ENCODE measurements around the gene IGIP. TPM values are rescaled to one million over a fixed set of nuclear protein-coding genes. Genes with fewer than 3 reads are reported as not detected.
A peak's percentile ranks its signal among the peaks of the same experiment; 100 is the strongest.
"Not testable (repeated sequence)": the region's sequence is repeated elsewhere in the genome, so short reads cannot be mapped to it uniquely, and the experiment has no call there.

The IGIP gene
- total RNA-seq, 4 donors from 2014 or later: 8.4 to 21.3 (median 16.8) TPM

DNA sequence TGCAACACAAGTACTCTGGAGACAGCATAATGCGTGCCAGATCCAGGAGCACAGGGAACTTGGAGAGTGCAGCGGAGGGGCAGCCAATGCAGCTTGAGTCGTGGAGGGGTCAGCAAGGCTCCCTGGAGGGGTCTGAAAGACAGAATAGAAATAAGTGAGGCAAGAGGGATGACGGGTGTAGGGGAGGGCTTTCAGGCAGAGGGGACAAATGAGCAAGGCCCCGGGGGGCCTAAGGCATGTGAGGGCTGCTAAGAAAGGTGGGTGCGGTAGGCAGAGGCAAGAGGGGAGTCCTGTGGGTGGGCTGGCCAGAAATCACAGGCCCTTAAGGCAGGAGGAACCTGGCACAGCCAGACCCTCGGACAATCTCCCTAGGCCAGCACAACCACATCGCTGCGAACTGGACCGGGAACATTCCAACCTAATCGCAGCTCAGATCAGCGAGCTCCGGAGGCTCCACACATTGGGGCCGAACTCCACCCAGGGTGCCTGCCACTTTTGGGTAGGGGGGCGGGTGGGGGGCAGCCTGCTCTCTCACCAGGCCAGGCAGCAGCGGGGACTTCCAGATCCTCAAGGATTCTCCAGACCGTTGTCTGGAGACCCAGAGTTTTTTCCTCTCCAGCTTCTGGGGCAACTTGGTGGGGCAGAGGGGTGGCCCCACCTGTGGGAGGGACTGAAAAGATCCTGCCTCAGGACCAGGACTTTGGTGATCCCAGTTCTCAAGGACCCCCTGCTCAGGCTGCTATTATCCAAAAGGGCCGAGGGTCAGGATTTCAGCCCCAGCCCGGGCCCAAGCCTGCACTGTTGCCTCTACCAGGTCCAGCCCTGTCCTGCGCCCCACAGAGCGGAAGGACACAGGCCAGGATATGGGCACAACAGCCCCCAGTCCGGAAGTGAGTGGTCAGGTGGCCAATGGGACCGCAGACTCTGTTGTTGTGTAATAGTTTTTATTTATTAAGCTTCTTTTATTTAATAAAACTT, 26.6 kb downstream of the IGIP start:
- no peak for DNase-seq (ENCODE audit: low spot score)
- TF ChIP-seq, protein P1, sequence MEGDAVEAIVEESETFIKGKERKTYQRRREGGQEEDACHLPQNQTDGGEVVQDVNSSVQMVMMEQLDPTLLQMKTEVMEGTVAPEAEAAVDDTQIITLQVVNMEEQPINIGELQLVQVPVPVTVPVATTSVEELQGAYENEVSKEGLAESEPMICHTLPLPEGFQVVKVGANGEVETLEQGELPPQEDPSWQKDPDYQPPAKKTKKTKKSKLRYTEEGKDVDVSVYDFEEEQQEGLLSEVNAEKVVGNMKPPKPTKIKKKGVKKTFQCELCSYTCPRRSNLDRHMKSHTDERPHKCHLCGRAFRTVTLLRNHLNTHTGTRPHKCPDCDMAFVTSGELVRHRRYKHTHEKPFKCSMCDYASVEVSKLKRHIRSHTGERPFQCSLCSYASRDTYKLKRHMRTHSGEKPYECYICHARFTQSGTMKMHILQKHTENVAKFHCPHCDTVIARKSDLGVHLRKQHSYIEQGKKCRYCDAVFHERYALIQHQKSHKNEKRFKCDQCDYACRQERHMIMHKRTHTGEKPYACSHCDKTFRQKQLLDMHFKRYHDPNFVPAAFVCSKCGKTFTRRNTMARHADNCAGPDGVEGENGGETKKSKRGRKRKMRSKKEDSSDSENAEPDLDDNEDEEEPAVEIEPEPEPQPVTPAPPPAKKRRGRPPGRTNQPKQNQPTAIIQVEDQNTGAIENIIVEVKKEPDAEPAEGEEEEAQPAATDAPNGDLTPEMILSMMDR (IDR thresholded peaks at IDR 0.05): no peak
- ATAC-seq (ENCODE audit: low FRiP score): no peak

DNA sequence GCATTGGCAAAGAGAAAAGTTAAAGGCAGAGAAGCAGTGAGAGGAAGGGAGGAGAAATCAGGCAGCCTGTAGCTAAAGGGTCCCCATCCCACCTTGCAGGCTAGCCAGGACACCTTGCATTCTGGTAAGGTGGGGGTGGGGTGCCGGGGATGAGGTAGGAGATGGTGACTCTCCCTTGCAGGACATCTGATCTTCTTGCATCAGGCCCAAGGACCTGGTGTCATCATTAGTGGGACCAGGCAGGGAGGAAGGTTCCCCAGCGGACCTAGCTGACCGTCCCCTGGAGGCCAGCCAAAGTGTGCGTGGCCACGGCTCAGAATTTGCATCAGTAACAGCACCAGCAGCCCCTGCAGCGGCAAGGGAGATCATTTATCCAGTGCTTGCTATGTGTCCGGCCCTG, 27.5 kb downstream of the IGIP start:
- ATAC-seq (ENCODE audit: low FRiP score): no peak
- TF ChIP-seq, protein P1 (IDR thresholded peaks at IDR 0.05): no peak
- DNase-seq (ENCODE audit: low spot score): no peak

DNA sequence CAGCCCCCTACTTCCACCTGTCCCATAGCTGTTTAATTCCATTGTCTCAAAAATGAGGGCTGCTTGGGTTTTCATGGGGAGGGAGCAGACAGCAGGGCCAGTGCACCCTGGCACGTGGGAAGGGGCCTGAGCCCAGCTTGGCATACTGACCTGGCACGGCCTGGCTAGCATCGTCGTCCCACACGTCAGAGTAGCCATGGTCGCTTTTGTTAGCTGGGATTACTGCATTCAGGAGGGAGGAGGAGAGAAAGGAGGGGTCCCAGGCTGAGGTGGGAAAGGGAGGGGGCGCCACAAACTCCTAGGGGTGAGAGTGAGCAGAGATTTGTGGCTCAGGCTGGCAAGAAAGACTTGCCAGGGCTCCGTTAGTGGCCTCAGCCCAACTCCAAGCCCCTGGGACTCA, 28.2 kb downstream of the IGIP start:
- DNase-seq (ENCODE audit: low spot score) (no peak), ATAC-seq (ENCODE audit: low FRiP score) (no peak)
- TF ChIP-seq, protein P1 (IDR thresholded peaks at IDR 0.05): no peak

DNA sequence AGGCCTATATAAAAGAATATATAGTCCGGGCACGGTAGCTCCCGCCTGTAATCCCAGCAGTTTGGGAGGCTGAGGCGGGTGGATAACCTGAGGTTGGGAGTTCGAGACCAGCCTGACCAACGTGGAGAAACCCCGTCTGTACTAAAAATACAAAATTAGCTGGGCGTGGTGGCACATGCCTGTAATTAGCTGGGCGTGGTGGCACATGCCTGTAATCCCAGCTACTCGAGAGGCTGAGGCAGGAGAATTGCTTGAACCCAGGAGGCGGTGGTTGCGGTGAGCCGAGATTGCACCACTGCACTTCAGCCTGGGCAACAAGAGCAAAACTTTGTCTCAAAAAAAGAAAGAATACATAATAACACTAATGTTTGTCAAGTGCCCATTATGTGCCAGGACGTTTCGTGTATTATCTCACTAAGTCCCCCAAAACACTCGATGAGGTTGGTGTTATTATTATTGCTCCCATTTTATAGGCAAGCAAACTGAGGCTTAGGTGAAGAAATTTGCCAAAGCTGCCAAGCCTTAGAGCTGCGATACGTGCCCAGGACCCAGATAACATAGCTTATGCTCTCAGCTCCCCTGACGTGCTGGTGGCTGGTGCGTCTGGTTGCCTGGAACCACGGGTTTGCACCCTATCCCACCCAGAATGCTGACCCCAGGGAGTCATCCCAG, 29.1 kb downstream of the IGIP start:
- ATAC-seq (ENCODE audit: low FRiP score): not testable (repeated sequence)

DNA sequence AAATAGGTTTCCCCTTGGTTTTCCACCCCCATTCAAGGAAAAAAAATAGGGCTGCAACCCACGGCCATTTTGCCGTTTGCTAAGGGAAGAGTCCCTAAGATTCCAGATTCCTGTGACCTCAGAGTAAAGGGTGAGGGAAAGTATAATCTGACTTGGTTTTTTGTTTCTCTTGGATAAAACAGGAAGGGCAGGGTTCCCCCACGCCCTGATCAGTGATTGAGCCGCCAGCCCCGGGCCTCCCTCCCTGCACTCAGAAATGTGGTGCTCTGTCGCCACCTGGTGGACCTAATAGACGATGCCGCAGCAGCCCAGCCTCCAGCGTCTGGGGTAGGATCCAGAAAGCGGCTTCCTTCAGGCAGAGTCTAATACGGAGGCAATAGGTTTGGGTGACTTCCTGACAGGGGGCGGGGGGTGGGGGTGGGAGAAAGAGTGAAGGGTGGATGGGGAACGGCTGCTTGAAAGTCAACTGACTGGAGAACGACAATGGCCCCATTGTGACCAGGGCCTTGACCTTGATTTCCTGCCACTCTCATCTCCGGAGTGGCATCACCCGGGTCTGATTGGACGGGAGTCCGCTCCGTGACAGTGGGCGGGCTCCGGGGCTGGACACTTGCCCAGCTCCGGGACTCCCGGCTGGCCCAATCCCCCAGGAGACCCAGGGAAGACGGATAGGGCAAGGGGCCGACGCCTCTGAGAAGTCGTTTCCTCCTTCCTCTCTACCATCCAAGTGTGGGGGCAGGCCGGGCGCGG, 31.5 kb downstream of the IGIP start:
- ATAC-seq (ENCODE audit: low FRiP score) (peak; percentile 96), DNase-seq (ENCODE audit: low spot score) (peak; percentile 89)
- TF ChIP-seq, protein P1 (IDR thresholded peaks at IDR 0.05): peak in 2 of 3 donors; percentile 65 to 90

More for the DNA sequence above, 29.1 kb downstream of the IGIP start:
- DNase-seq (ENCODE audit: low spot score): not testable (repeated sequence)

DNA sequence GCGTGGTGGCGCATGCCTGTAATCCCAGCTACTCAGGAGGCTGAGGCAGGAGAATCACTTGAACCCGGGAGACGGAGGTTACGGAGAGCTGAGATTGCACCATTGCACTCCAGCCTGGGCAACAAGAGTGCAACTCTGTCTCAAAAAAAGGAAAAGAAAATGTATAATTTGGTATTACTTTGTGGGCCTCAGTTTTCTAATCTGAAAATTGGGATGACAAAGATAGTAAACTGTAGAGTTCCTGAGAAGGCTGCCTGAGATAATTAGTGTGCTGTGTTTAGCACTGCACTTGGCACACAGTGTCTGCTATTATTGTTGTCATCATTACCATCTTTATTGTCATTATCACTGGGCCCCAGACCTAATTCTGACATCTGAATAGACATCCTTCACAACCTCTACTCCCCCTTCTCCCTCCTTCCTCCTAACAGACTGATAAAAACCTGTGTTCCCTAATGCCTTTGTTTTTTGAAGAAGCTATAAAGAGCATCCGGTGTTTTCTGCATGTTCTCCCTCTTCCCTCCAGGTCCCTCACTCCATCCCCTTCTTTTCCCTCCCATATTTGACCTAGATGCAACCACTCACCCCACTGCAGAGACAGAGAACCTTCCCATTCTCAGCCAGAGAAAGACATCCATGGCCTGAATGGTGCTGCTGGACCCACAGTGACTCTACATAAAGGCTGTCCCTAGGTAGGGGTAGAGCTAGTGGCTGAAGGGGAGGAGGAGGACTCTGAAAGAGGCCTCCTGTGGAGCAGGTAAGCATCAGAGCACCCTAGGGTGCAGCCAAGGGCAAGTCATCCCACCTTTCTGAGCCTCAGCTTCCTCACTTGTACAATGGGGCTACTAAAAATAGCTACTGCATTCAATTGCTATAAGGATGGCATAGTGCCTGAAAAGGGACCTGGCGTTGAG, 33.5 kb downstream of the IGIP start:
- TF ChIP-seq, protein P1 (IDR thresholded peaks at IDR 0.05): no peak

More for the DNA sequence above, 33.5 kb downstream of the IGIP start:
- no peak for DNase-seq (ENCODE audit: low spot score)
- ATAC-seq (ENCODE audit: low FRiP score): no peak
